ENCODE data around the gene MRPL16.
A peak's percentile ranks its signal among the peaks of the same experiment; 100 is the strongest.
"Not testable (repeated sequence)": the region's sequence is repeated elsewhere in the genome, so short reads cannot be mapped to it uniquely, and the experiment has no call there.

The MRPL16 gene

DNA sequence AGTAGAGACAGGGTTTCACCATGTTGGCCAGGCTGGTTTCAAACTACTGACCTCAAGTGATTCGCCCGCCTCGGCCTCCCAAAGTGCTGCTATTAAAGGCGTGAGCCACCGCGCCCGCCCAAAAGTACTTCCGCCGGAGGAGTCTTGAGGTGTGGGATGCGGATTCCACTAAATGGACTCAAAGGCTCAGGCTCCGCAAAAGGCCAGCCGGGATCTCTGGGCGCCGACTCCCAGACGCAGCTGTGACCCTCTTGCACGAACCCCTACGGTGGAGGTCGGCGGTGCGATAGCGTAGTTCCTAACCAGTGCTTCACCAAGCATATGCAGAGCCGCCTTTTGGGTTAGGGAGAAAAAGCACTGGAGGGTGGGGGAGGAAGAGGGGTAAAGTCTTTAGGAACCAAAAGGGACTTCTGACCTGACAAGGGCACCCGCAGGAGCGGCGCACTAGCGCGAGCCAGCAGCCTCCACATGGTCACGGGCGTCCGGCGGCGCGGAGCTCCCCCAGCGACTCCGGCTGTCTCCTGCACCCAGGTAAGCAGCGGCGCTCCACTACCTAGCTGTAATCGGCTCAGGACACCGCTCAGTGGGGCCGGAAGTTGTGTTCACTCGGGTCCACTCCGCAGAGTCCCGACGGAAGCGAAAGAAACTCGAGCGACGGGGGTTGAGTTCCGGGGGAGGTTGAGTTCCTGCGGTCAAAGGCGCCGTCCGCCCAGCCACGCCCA is at the start of gene MRPL16:
Gene MRPL16 (minus strand): TSS at position 590 of the 722 bp plus-strand sequence. CDS start 120 bp downstream, at position 470.
- ChIA-PET CTCF (no interaction called here), POLR2A (interaction anchor here (0.5 to 3.0 kb wide), 4 partner anchors 9 to 245 kb away, joined by 3 to 22 read pairs (median 6); partner anchors contain the start of genes PATL1 and STX3)
- DNase-seq (ENCODE audit: extremely low spot score): peak; percentile 86
- TF ChIP-seq, protein P1, sequence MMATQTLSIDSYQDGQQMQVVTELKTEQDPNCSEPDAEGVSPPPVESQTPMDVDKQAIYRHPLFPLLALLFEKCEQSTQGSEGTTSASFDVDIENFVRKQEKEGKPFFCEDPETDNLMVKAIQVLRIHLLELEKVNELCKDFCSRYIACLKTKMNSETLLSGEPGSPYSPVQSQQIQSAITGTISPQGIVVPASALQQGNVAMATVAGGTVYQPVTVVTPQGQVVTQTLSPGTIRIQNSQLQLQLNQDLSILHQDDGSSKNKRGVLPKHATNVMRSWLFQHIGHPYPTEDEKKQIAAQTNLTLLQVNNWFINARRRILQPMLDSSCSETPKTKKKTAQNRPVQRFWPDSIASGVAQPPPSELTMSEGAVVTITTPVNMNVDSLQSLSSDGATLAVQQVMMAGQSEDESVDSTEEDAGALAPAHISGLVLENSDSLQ (IDR thresholded peaks at IDR 0.05): peak; percentile 70
- TF ChIP-seq SP1 (IDR thresholded peaks at IDR 0.05) (no peak), BHLHE40 (IDR thresholded peaks at IDR 0.05; ENCODE audit: borderline replicate concordance) (no peak), HDGF (IDR thresholded peaks at IDR 0.05; ENCODE audit: borderline replicate concordance) (no peak), CTBP1 (IDR thresholded peaks at IDR 0.05; ENCODE audit: borderline replicate concordance) (peak; percentile 92), SUZ12 (IDR thresholded peaks at IDR 0.05) (no peak), L3MBTL2 (conservative IDR thresholded peaks at IDR 0.05) (peak; percentile 77), FOXM1 (IDR thresholded peaks at IDR 0.05; ENCODE audit: borderline replicate concordance) (no peak), ELF4 (IDR thresholded peaks at IDR 0.05) (no peak)

- DNase-seq (ENCODE audit: extremely low spot score): no peak
- TF ChIP-seq CTBP1 (IDR thresholded peaks at IDR 0.05; ENCODE audit: borderline replicate concordance) (no peak), HDGF (IDR thresholded peaks at IDR 0.05; ENCODE audit: borderline replicate concordance) (no peak), SUZ12 (IDR thresholded peaks at IDR 0.05) (no peak), LEF1 (IDR thresholded peaks at IDR 0.05; ENCODE audit: borderline replicate concordance) (no peak), FOXK2 (IDR thresholded peaks at IDR 0.05) (no peak), BHLHE40 (IDR thresholded peaks at IDR 0.05; ENCODE audit: borderline replicate concordance) (no peak), ZNF384 (IDR thresholded peaks at IDR 0.05) (no peak), TARDBP (IDR thresholded peaks at IDR 0.05) (no peak), ARNT (IDR thresholded peaks at IDR 0.05) (no peak), FOXM1 (IDR thresholded peaks at IDR 0.05; ENCODE audit: borderline replicate concordance) (no peak), L3MBTL2 (conservative IDR thresholded peaks at IDR 0.05) (no peak), ELF4 (IDR thresholded peaks at IDR 0.05) (no peak), SP1 (IDR thresholded peaks at IDR 0.05) (no peak)
- TF ChIP-seq, protein P1 (IDR thresholded peaks at IDR 0.05): no peak
- CTCF ChIA-PET: no interaction called here
- POLR2A ChIA-PET: no interaction called here
These were observed 49.1 kb upstream of the MRPL16 start for GRCh38 chr11:59859673-59860072.

- POLR2A ChIA-PET: no interaction called here
- DNase-seq (ENCODE audit: extremely low spot score): no peak
- CTCF ChIA-PET: no interaction called here
- no peak for TF ChIP-seq CTBP1 (IDR thresholded peaks at IDR 0.05; ENCODE audit: borderline replicate concordance)
- TF ChIP-seq, protein P1 (IDR thresholded peaks at IDR 0.05): no peak
- TF ChIP-seq HDGF (IDR thresholded peaks at IDR 0.05; ENCODE audit: borderline replicate concordance): no peak
- TF ChIP-seq BHLHE40 (IDR thresholded peaks at IDR 0.05; ENCODE audit: borderline replicate concordance): no peak
- TF ChIP-seq FOXA1 (IDR thresholded peaks at IDR 0.05): no peak
- TF ChIP-seq FOXM1 (IDR thresholded peaks at IDR 0.05; ENCODE audit: borderline replicate concordance): no peak
These were observed 47.2 kb upstream of the MRPL16 start for GRCh38 chr11:59857439-59858434.

GRCh38 chr11:59854871-59855270 is 44.3 kb upstream of the MRPL16 start:
- ChIA-PET POLR2A (no interaction called here), CTCF (interaction anchor here (1.1 kb wide), 1 partner anchor 10 kb away, joined by 3 read pairs; the partner anchor contains the start of gene CBLIF)
- DNase-seq (ENCODE audit: extremely low spot score): no peak
- TF ChIP-seq FOXK2 (IDR thresholded peaks at IDR 0.05): no peak
- TF ChIP-seq SP1 (IDR thresholded peaks at IDR 0.05): no peak
- no peak for TF ChIP-seq ZNF384 (IDR thresholded peaks at IDR 0.05)
- TF ChIP-seq ARNT (IDR thresholded peaks at IDR 0.05): no peak
- TF ChIP-seq TARDBP (IDR thresholded peaks at IDR 0.05): no peak
- no peak for TF ChIP-seq ELF4 (IDR thresholded peaks at IDR 0.05)
- TF ChIP-seq L3MBTL2 (conservative IDR thresholded peaks at IDR 0.05): no peak
- TF ChIP-seq FOXM1 (IDR thresholded peaks at IDR 0.05; ENCODE audit: borderline replicate concordance): no peak
- no peak for TF ChIP-seq CTBP1 (IDR thresholded peaks at IDR 0.05; ENCODE audit: borderline replicate concordance)
- no peak for TF ChIP-seq HDGF (IDR thresholded peaks at IDR 0.05; ENCODE audit: borderline replicate concordance)

GRCh38 chr11:59851416-59851815 is 40.8 kb upstream of the MRPL16 start:
- POLR2A ChIA-PET: not testable (repeated sequence)

GRCh38 chr11:59849551-59849950 is 39.0 kb upstream of the MRPL16 start:
- DNase-seq (ENCODE audit: extremely low spot score); POLR2A ChIA-PET; CTCF ChIA-PET: not testable (repeated sequence)

More at GRCh38 chr11:59851416-59851815, 40.8 kb upstream of the MRPL16 start:
- DNase-seq (ENCODE audit: extremely low spot score); CTCF ChIA-PET: not testable (repeated sequence)

Data from HEK293T (cell line).